Osteocyte (in vitro differentiated cells): ENCODE measurements around the gene PSMG3. TPM values are rescaled to one million over a fixed set of nuclear protein-coding genes. Genes with fewer than 3 reads are reported as not detected.

ENCODE experiments used
- DNase-seq: peaks from one replicate; pipeline ENCODE4 v3.0.0; 2021; ENCODE audit warnings: mixed read lengths; ENCODE audit not compliant: unreplicated experiment; ENCODE audit errors: extremely low spot score
- H3K27ac Mint-ChIP-seq: one replicate; pipeline ENCODE4 v1.8.0; 2021; ENCODE audit warnings: mild to moderate bottlenecking, mixed read lengths; ENCODE audit not compliant: unreplicated experiment
- H3K27me3 Mint-ChIP-seq: one replicate; pipeline ENCODE4 v1.8.0; 2021; ENCODE audit warnings: mixed read lengths; ENCODE audit not compliant: unreplicated experiment
- H3K36me3 Mint-ChIP-seq: one replicate; pipeline ENCODE4 v1.8.0; 2021; ENCODE audit warnings: mixed read lengths; ENCODE audit not compliant: unreplicated experiment
- H3K4me1 Mint-ChIP-seq: one replicate; pipeline ENCODE4 v1.8.0; 2021; ENCODE audit warnings: mixed read lengths; ENCODE audit not compliant: unreplicated experiment
- H3K4me3 Mint-ChIP-seq: one replicate; pipeline ENCODE4 v1.8.0; 2021; ENCODE audit warnings: mild to moderate bottlenecking, moderate library complexity, mixed read lengths; ENCODE audit not compliant: unreplicated experiment
- H3K9me3 Mint-ChIP-seq: one replicate; pipeline ENCODE4 v1.8.0; 2021; ENCODE audit warnings: mixed read lengths; ENCODE audit not compliant: unreplicated experiment
- total RNA-seq: library from RNA; stranded (reverse); gene quantifications from 2 replicates; pipeline ENCODE4 v1.2.1, GENCODE V29; 2021
- TF ChIP-seq, protein P1 (sequence below): fragments of 200-600 bp; sonication (generic); IDR thresholded peaks from 2 replicates; pipeline ENCODE4 v1.5.0; 2021; ENCODE audit warnings: antibody characterized with exemption, mild to moderate bottlenecking, moderate library complexity

Gene PSMG3
- total RNA-seq, 1 donor from 2014 or later = 25.6 TPM

GRCh38 chr7:1542841-1543747, 26.7 kb downstream of the PSMG3 start:
- peaks cover 12% of the 10 kb centered on the region for H3K36me3 Mint-ChIP-seq
- no peak overlapping the region for H3K4me3 Mint-ChIP-seq
- no peak for DNase-seq
- H3K27me3 Mint-ChIP-seq = no peaks in the 10 kb centered on the region
- peaks cover 5% of the 10 kb centered on the region for H3K4me1 Mint-ChIP-seq
- H3K9me3 Mint-ChIP-seq = no peaks in the 10 kb centered on the region
- TF ChIP-seq, protein P1, sequence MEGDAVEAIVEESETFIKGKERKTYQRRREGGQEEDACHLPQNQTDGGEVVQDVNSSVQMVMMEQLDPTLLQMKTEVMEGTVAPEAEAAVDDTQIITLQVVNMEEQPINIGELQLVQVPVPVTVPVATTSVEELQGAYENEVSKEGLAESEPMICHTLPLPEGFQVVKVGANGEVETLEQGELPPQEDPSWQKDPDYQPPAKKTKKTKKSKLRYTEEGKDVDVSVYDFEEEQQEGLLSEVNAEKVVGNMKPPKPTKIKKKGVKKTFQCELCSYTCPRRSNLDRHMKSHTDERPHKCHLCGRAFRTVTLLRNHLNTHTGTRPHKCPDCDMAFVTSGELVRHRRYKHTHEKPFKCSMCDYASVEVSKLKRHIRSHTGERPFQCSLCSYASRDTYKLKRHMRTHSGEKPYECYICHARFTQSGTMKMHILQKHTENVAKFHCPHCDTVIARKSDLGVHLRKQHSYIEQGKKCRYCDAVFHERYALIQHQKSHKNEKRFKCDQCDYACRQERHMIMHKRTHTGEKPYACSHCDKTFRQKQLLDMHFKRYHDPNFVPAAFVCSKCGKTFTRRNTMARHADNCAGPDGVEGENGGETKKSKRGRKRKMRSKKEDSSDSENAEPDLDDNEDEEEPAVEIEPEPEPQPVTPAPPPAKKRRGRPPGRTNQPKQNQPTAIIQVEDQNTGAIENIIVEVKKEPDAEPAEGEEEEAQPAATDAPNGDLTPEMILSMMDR = no peak
- H3K27ac Mint-ChIP-seq = no peak overlapping the region

DNA sequence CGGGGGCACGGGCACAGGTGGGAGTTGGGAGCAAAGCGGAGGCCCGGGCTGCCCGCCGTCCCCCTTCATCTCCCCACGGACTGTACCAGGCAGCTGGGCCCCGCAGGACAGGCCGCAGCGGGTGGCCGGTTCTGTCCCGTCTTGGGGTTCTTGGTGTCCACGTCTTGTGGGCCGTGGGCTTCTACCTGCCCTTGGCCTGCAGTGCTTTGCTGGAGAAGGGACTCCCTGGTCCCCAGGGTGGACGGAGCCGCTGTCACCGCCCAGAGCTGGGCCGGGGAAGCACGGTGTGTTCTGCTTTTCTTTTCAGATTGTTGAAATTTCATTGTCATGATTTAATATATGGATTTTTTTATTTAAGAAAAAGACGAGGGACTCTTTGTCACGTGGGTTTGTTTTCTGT, 27.5 kb downstream of the PSMG3 start:
- Mint-ChIP-seq H3K4me1 (peaks cover 11% of the 10 kb centered on the region), H3K36me3 (peaks cover 13% of the 10 kb centered on the region), H3K27ac (no peak overlapping the region), H3K27me3 (no peaks in the 10 kb centered on the region), H3K9me3 (no peaks in the 10 kb centered on the region), H3K4me3 (no peak overlapping the region)
- no peak for DNase-seq
- TF ChIP-seq, protein P1 = no peak

DNA sequence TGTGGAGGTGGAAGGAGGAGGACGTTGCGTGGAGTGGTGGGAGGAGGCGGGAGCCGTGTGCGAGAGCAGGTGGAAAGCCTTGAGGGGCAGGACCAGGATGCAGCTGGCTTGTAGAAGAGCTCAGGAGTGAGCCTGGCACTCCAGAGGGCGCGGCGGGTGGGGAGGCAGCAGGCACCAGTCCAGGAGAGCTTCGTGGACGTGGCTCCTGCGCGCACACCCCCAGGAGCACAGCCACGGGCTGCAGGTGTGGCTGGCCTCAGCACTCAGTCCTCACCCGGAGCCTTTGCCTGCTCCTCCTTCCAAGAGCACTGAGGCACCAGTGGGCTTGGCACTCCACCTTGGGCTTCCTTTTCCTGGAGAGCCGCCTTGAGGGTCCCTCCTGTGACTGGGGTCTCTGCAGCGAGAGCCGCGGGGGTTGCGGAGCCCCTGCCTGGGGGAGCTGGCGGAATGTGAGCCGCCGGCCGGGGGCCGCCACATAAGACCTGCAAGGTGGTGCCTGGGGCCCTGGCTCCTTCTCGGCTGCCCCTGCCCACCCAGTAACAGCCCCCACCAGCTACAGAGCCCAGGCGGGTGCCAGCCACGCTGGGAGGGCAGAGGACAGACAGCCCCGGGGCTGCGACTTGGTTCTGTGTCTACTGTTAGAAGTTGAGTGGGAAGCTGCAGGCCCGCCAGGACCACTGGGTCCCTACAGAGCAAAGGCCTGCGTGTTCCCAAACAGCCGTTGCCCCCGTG, 28.2 kb downstream of the PSMG3 start:
- peaks cover 13% of the 10 kb centered on the region for H3K36me3 Mint-ChIP-seq
- DNase-seq = no peak
- no peaks in the 10 kb centered on the region for H3K9me3 Mint-ChIP-seq
- TF ChIP-seq, protein P1 = no peak
- H3K4me1 Mint-ChIP-seq = peaks cover 18% of the 10 kb centered on the region
- H3K4me3 Mint-ChIP-seq = no peak overlapping the region
- no peak overlapping the region for H3K27ac Mint-ChIP-seq
- no peaks in the 10 kb centered on the region for H3K27me3 Mint-ChIP-seq

DNA sequence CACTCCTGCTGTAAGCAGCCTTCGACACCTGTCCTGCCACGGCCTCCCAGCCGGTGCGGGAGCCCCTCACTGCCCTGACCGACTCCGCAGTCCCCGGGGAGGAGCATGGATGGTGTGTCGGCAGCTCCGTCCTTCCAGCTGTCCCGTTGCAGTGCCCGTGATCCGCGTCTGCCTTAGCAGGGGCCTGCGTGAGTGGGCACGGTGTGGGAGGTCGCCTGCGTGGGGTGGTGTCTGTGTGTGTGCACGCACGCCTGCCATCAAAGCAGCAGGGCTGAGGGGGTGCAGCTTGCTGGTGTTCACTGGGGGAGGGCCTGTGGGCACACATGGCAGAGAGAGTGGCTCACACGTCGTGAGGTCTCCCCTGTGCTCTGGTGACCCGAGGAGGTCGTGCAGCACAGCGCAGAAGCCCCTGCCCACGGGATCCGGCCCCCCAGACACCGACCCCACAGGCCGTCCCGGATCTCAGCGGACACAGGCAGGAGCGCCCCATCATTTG, 29.0 kb downstream of the PSMG3 start:
- no peaks in the 10 kb centered on the region for H3K9me3 Mint-ChIP-seq
- no peaks in the 10 kb centered on the region for H3K27me3 Mint-ChIP-seq
- no peak for DNase-seq
- TF ChIP-seq, protein P1 = no peak
- H3K36me3 Mint-ChIP-seq = peaks cover 13% of the 10 kb centered on the region
- no peak overlapping the region for H3K27ac Mint-ChIP-seq
- no peak overlapping the region for H3K4me3 Mint-ChIP-seq
- H3K4me1 Mint-ChIP-seq = peaks cover 24% of the 10 kb centered on the region
